ENCODE measurements around the gene GABRP.

DNA sequence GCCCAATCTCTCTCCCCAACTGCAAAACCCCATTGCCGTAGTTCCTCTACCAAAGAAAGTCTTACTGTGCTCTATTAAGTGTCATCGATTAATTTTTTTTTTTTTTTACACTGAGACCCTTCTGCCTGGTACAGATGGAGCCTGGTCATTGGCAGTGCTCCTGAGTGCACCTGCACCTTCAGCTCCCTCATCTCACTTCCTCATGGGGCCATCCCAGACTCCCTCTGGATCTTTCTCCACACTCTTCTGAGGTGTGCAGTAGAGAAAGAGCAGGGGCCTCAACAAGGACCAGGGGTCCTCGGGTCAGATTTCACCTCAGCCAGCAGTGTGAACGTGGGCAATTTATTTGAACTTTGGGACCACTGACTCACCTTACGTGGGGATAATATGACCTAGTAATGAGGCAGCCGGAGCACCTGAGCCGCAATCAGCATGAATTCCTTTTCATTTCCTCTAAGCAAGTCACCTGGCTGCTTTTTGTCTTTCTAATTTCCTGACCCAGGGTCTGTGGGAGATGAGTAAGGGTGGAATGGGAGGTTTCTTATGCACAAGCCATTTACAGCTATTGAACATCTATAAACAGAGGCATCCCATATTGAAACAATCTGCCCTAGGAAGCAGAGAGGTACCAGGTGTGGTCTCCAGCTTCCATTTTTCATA, 22.3 kb upstream of the GABRP start:
- TF ChIP-seq, protein P1, sequence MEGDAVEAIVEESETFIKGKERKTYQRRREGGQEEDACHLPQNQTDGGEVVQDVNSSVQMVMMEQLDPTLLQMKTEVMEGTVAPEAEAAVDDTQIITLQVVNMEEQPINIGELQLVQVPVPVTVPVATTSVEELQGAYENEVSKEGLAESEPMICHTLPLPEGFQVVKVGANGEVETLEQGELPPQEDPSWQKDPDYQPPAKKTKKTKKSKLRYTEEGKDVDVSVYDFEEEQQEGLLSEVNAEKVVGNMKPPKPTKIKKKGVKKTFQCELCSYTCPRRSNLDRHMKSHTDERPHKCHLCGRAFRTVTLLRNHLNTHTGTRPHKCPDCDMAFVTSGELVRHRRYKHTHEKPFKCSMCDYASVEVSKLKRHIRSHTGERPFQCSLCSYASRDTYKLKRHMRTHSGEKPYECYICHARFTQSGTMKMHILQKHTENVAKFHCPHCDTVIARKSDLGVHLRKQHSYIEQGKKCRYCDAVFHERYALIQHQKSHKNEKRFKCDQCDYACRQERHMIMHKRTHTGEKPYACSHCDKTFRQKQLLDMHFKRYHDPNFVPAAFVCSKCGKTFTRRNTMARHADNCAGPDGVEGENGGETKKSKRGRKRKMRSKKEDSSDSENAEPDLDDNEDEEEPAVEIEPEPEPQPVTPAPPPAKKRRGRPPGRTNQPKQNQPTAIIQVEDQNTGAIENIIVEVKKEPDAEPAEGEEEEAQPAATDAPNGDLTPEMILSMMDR (IDR thresholded peaks at IDR 0.05; ENCODE audit: extremely low read depth in 1 of 2, insufficient read depth in 1 of 2, low read depth in 1 of 2, low read length in 2 of 2): no peak
- TF ChIP-seq POLR2A (IDR thresholded peaks at IDR 0.05; ENCODE audit: low read depth, low read length): no peak

All from endothelial cell of umbilical vein (primary cell).